OCI-LY1 (cell line): ENCODE data around the gene GRM2.

Source experiments
- EZH2 ChIP-seq: fragments of 200-600 bp; sonication (generic), shearing (Covaris generic); IDR thresholded peaks from 2 replicates; pipeline ENCODE4 v1.8.0; 2017; ENCODE audit warnings: borderline replicate concordance, mixed run types, mild to moderate bottlenecking, antibody characterized with exemption, low read length, moderate library complexity, mixed read lengths
- TF ChIP-seq, protein P1 (sequence below): fragments of 200-600 bp; sonication (generic), shearing (Covaris generic); IDR thresholded peaks from 2 replicates; pipeline ENCODE4 v1.5.1; 2017; ENCODE audit warnings: mild to moderate bottlenecking, antibody characterized with exemption, low read length, moderate library complexity, mixed read lengths

DNA sequence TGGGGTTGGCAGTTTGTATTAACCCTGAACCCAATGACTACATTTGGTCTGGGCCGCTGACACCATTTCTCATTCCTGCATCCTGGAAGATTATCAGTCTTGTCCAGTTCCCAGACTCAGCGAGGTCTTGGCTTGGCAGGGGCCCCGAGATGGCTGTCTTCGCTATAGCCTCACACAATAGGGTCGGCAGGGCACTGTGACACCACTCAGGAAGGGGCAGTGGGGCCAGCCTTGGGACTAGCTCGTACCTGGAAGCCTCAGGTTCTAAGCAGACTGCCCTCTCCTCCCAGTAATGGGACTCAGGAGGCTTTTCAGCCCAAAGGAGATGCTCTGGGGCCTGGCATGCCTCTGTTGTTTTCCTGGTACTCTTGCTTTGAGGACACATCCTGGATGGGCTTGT is 26.7 kb upstream of the GRM2 start:
- TF ChIP-seq, protein P1, sequence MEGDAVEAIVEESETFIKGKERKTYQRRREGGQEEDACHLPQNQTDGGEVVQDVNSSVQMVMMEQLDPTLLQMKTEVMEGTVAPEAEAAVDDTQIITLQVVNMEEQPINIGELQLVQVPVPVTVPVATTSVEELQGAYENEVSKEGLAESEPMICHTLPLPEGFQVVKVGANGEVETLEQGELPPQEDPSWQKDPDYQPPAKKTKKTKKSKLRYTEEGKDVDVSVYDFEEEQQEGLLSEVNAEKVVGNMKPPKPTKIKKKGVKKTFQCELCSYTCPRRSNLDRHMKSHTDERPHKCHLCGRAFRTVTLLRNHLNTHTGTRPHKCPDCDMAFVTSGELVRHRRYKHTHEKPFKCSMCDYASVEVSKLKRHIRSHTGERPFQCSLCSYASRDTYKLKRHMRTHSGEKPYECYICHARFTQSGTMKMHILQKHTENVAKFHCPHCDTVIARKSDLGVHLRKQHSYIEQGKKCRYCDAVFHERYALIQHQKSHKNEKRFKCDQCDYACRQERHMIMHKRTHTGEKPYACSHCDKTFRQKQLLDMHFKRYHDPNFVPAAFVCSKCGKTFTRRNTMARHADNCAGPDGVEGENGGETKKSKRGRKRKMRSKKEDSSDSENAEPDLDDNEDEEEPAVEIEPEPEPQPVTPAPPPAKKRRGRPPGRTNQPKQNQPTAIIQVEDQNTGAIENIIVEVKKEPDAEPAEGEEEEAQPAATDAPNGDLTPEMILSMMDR: no peak
- TF ChIP-seq EZH2: no peak
